Endodermal cell (in vitro differentiated cells): ENCODE results near the gene TACO1. TPM values are rescaled to one million over a fixed set of nuclear protein-coding genes. Genes with fewer than 3 reads are reported as not detected.

Experiments used
- DNase-seq: peaks from one replicate; pipeline ENCODE4 v3.0.0-alpha.2; 2017
- H3K27ac ChIP-seq: 2 replicates; pipeline ENCODE4 v1.5.1; 2013; ENCODE audit warnings: mild to moderate bottlenecking, low read depth, low read length, moderate library complexity
- H3K27me3 ChIP-seq: 2 replicates; pipeline ENCODE4 v1.6.1; 2013; ENCODE audit warnings: mild to moderate bottlenecking, low read length, moderate library complexity; ENCODE audit not compliant: insufficient read depth, control insufficient read depth, poor library complexity, severe bottlenecking
- H3K36me3 ChIP-seq: 2 replicates; pipeline ENCODE4 v1.7.0; 2013; ENCODE audit warnings: mild to moderate bottlenecking, low read length, moderate library complexity; ENCODE audit not compliant: control insufficient read depth, insufficient read depth
- H3K4me1 ChIP-seq: one replicate; pipeline ENCODE4 v1.7.0; 2013; ENCODE audit warnings: low read length; ENCODE audit not compliant: control insufficient read depth, insufficient read depth
- H3K4me3 ChIP-seq: 2 replicates; pipeline ENCODE4 v1.5.1; 2013; ENCODE audit warnings: mild to moderate bottlenecking, low read length, moderate library complexity
- H3K9ac ChIP-seq: 2 replicates; pipeline ENCODE4 v1.6.1; 2013; ENCODE audit warnings: mild to moderate bottlenecking, low read length, moderate library complexity; ENCODE audit not compliant: poor library complexity, severe bottlenecking; ENCODE audit errors: extremely low read depth
- H3K9me3 ChIP-seq: 2 replicates; pipeline ENCODE4 v1.6.1; 2013; ENCODE audit warnings: mild to moderate bottlenecking, low read length, moderate library complexity; ENCODE audit not compliant: control insufficient read depth
- H3K27ac Mint-ChIP-seq: 2 replicates; pipeline ENCODE4 v1.8.0; 2020; ENCODE audit warnings: mixed read lengths
- H3K27me3 Mint-ChIP-seq: 2 replicates; pipeline ENCODE4 v1.8.0; 2021; ENCODE audit warnings: mild to moderate bottlenecking, mixed read lengths; ENCODE audit not compliant: insufficient read depth
- H3K36me3 Mint-ChIP-seq: 2 replicates; pipeline ENCODE4 v1.8.0; 2020; ENCODE audit warnings: low read depth, mixed read lengths
- H3K4me1 Mint-ChIP-seq: 2 replicates; pipeline ENCODE4 v1.8.0; 2020; ENCODE audit warnings: mixed read lengths
- H3K4me3 Mint-ChIP-seq: 2 replicates; pipeline ENCODE4 v1.8.0; 2020; ENCODE audit warnings: mild to moderate bottlenecking, moderate library complexity, mixed read lengths
- H3K9me3 Mint-ChIP-seq: 2 replicates; pipeline ENCODE4 v1.8.0; 2020; ENCODE audit warnings: mild to moderate bottlenecking, mixed read lengths
- CTCF ChIP-seq: fragments of 200-600 bp; sonication (generic); conservative IDR thresholded peaks from 2 replicates; pipeline ENCODE4 v1.5.0; 2021; ENCODE audit warnings: antibody characterized with exemption, mild to moderate bottlenecking
- WGBS, 2 experiments: methylation state at CpG; one replicate each; pipeline versions ENCODE4 v1.1.5 to v1.1.7; 2013; ENCODE audit warnings: missing lambda C conversion rate in 2 of 2, mixed read lengths in 1 of 2; ENCODE audit not compliant: insufficient coverage in 1 of 2, insufficient read length in 1 of 2; 5-methylcytosine and 5-hydroxymethylcytosine counted together
- total RNA-seq, 2 donors: library from RNA; stranded (reverse); fragmentation: NEBNext Ultra II Directional in 1 of 2; extraction: Animal tissue kit (Norgen Biotek cat#: 25700) in 1 of 2; gene quantifications; 2 replicates in 1 of 2; 3 replicates in 1 of 2; pipeline ENCODE4 v1.2.1, GENCODE V29; 2021

The TACO1 gene
- total RNA-seq, 2 donors from 2014 or later = 19.6 to 20.3 TPM

GRCh38 chr17:63592797-63593196 lies 7.9 kb upstream of the TACO1 start:
- Mint-ChIP-seq H3K4me1 (no peaks in the 10 kb centered on the region), H3K27ac (no peak overlapping the region), H3K36me3 (peaks cover 43% of the 10 kb centered on the region), H3K27me3 (no peaks in the 10 kb centered on the region), H3K4me3 (no peak overlapping the region), H3K9me3 (no peaks in the 10 kb centered on the region)
- H3K4me1 ChIP-seq = no peaks in the 10 kb centered on the region
- H3K4me3 ChIP-seq = no peak overlapping the region
- H3K9ac ChIP-seq = no peak overlapping the region
- H3K9me3 ChIP-seq = no peaks in the 10 kb centered on the region
- no peak for TF ChIP-seq CTCF
- WGBS, 2 experiments = 90 to 92% methylated on average over 3 of the region's 3 CpGs
- H3K27me3 ChIP-seq = no peaks in the 10 kb centered on the region
- H3K27ac ChIP-seq = no peak overlapping the region
- no peak for DNase-seq
- H3K36me3 ChIP-seq = peaks cover 42% of the 10 kb centered on the region

GRCh38 chr17:63595132-63595531 lies 5.6 kb upstream of the TACO1 start:
- no peaks in the 10 kb centered on the region for H3K9me3 Mint-ChIP-seq
- 88 to 100% methylated on average over 3 of the region's 3 CpGs for WGBS, 2 experiments
- no peak overlapping the region for H3K4me3 Mint-ChIP-seq

GRCh38 chr17:63596856-63597586 lies 3.7 kb upstream of the TACO1 start:
- TF ChIP-seq CTCF = no peak
- Histone ChIP-seq H3K4me1 (no peaks in the 10 kb centered on the region), H3K27me3 (no peaks in the 10 kb centered on the region), H3K9ac (no peak overlapping the region), H3K36me3 (peaks cover 6% of the 10 kb centered on the region), H3K27ac (no peak overlapping the region), H3K9me3 (no peaks in the 10 kb centered on the region), H3K4me3 (no peak overlapping the region)
- peaks cover 12% of the 10 kb centered on the region for H3K4me1 Mint-ChIP-seq
- no peak for DNase-seq
- H3K27ac Mint-ChIP-seq = no peak overlapping the region
- H3K36me3 Mint-ChIP-seq = peaks cover 7% of the 10 kb centered on the region
- no peaks in the 10 kb centered on the region for H3K9me3 Mint-ChIP-seq
- H3K4me3 Mint-ChIP-seq = no peak overlapping the region
- 82 to 88% methylated on average over 4 to 6 of the region's 6 CpGs for WGBS, 2 experiments
- no peaks in the 10 kb centered on the region for H3K27me3 Mint-ChIP-seq

More at GRCh38 chr17:63595132-63595531, 5.6 kb upstream of the TACO1 start:
- Histone ChIP-seq H3K36me3 (peaks cover 24% of the 10 kb centered on the region), H3K4me1 (no peaks in the 10 kb centered on the region), H3K4me3 (no peak overlapping the region), H3K9ac (no peak overlapping the region), H3K27me3 (no peaks in the 10 kb centered on the region), H3K27ac (no peak overlapping the region), H3K9me3 (no peaks in the 10 kb centered on the region)
- no peak for DNase-seq
- Mint-ChIP-seq H3K27ac (no peak overlapping the region), H3K4me1 (peaks cover 2% of the 10 kb centered on the region), H3K27me3 (no peaks in the 10 kb centered on the region), H3K36me3 (peaks cover 25% of the 10 kb centered on the region)
- TF ChIP-seq CTCF = no peak
